SH-SY5Y (cell line): ENCODE results near the gene BPIFA3.

Experiments used
- GATA2 ChIP-seq: IDR thresholded peaks from 2 replicates; pipeline ENCODE4 v1.6.1; 2011; ENCODE audit warnings: mild to moderate bottlenecking, low read depth, low read length
- GATA3 ChIP-seq: IDR thresholded peaks from 2 replicates; pipeline ENCODE4 v1.6.1; 2011; ENCODE audit warnings: low read depth, mild to moderate bottlenecking, low read length, moderate library complexity

DNA sequence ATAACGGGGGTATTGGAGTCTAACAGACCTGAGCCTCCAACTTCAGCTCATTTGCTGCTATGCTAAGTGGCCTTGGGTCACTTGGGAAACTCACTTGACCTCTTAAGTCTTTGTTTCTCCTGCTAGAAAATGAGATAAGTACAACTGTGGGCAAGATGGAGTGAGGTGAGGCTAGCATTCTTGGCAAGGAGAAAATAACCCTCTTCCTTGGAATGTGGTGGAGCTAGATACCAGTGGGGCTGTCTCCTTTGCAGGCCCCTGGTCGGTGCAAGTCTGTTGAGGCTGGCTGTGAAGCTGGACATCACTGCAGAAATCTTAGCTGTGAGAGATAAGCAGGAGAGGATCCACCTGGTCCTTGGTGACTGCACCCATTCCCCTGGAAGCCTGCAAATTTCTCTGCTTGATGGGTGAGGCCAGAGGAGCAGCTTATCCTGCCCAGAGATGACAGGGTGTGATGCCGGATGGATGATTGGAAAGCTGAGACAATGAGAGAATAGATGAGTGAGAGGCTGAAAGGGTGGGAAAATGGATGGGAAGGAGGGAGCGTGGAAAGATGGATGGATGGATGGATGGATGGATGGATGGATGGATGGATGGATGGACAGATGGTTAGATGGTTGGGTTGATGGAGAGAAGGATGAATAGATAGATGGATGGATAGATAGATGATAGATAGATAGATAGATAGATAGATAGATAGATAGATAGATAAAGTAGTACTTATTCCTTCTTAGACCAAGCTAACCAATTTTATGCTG lies 23.0 kb downstream of the BPIFA3 start:
- TF ChIP-seq GATA2 (no peak), GATA3 (no peak)
